WI38 (cell line): ENCODE measurements around the gene IQGAP2.

Experiments used
- H3K4me3 ChIP-seq: 2 replicates; pipeline ENCODE4 v1.5.1; 2011; ENCODE audit warnings: low read depth, mild to moderate bottlenecking, control low read depth, low read length
- CTCF ChIP-seq: IDR thresholded peaks from 2 replicates; pipeline ENCODE4 v1.5.1; 2012; ENCODE audit warnings: low read depth, mild to moderate bottlenecking, control low read depth, low read length

IQGAP2 gene

GRCh38 chr5:76612942-76613341, 209.9 kb downstream of the IQGAP2 start:
- no peak overlapping the region for H3K4me3 ChIP-seq
- no peak for TF ChIP-seq CTCF

- no peak for TF ChIP-seq CTCF
- no peak overlapping the region for H3K4me3 ChIP-seq
Measured at GRCh38 chr5:76615759-76616158, 212.7 kb downstream of the IQGAP2 start.

- H3K4me3 ChIP-seq = no peak overlapping the region
- no peak for TF ChIP-seq CTCF
Measured at GRCh38 chr5:76616206-76616605, 213.1 kb downstream of the IQGAP2 start.

- H3K4me3 ChIP-seq = no peak overlapping the region
- TF ChIP-seq CTCF = no peak
Measured at GRCh38 chr5:76617229-76617628, 214.1 kb downstream of the IQGAP2 start.

DNA sequence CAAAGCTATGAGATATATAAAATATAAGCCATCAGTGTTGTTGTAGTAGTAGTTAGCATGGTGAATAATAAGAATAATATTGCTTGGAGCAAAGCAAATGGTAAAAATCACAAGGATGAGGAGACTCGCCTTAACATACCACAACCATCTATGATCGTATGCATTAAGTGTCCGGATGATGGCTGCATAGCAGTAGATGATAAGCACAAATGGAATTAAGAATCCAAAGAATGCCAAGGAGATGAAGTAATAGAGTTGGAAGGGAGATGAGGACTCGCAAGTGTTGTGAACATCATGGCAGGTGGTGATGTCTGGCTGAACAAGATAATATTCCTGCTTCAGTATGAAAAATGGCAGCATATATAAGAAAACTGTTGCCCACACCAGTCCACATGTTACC, 214.6 kb downstream of the IQGAP2 start:
- H3K4me3 ChIP-seq = no peak overlapping the region
- TF ChIP-seq CTCF = no peak

- no peak overlapping the region for H3K4me3 ChIP-seq
- TF ChIP-seq CTCF = no peak
Measured at GRCh38 chr5:76620166-76620565, 217.1 kb downstream of the IQGAP2 start.

DNA sequence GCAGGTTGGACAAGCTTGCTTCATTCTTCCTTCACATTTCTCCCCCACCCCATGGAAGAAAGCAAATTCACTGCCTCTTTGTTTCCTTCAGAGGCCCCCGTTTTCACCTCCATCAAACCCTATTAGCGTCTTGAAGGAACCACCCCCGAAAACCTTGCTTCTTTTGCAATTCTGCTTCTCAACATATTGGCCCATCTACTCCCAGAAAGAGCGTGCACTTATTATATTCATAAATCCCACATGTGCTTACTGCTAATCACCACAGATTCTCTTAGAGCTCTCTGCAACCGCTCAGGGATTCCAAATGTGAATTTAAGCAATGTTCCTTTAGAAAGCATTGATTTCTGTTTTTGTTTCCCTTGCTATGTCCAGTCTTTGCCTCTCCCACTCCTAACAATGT, 219.0 kb downstream of the IQGAP2 start:
- peak overlapping the region; percentile 63 for H3K4me3 ChIP-seq
- no peak for TF ChIP-seq CTCF
